GM10847 (cell line): ENCODE data around the gene DNASE1L3.

Source experiments
- POLR2A ChIP-seq: IDR thresholded peaks from 2 replicates; pipeline ENCODE4 v1.6.1; 2011; ENCODE audit not compliant: insufficient read length; ENCODE audit errors: extremely low read depth

The DNASE1L3 gene, protein sequence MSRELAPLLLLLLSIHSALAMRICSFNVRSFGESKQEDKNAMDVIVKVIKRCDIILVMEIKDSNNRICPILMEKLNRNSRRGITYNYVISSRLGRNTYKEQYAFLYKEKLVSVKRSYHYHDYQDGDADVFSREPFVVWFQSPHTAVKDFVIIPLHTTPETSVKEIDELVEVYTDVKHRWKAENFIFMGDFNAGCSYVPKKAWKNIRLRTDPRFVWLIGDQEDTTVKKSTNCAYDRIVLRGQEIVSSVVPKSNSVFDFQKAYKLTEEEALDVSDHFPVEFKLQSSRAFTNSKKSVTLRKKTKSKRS

GRCh38 chr3:58210761-58211460 lies at the start of gene DNASE1L3:
Gene DNASE1L3 (minus strand): TSS chr3:58210972. CDS start chr3:58210906, 66 bp downstream.
- no peak for TF ChIP-seq POLR2A

- TF ChIP-seq POLR2A = no peak
Observed at GRCh38 chr3:58260261-58260731, 49.5 kb upstream of the DNASE1L3 start.

GRCh38 chr3:58258392-58259055 lies 47.8 kb upstream of the DNASE1L3 start:
- TF ChIP-seq POLR2A = no peak

DNA sequence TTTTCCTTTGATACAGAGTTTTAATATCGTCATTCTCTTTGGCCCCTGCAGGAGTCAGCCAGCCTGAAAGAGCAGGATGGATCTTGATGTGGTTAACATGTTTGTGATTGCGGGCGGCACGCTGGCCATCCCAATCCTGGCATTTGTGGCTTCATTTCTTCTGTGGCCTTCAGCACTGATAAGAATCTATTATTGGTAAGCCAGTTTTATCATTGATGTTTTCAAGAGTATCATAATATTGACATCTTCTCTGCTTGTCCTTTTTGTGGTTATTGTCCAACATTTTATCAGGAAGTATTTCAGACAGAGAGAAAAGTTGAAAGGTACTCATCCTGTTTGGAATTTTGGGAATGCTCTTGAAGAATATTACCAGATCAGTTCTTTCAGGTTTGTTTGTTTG lies 45.7 kb upstream of the DNASE1L3 start:
- TF ChIP-seq POLR2A = no peak

DNA sequence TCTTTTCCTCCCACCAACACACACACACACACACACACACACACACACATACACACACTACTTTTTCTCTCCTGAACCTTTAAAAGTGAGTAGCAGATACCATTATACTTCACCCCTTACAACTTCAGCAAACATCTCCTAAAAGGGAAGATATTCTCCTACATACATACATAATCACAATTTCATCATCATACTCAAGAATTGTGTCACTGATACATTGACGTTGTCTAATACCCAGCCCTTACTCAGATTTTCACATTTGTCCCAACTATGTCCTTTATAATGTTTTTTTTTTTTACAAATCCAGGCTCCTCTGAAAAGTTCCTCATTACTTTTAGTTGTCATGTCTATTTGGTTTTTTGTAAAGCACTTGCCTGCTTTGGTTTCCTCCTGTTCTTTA lies 45.3 kb upstream of the DNASE1L3 start:
- no peak for TF ChIP-seq POLR2A

DNA sequence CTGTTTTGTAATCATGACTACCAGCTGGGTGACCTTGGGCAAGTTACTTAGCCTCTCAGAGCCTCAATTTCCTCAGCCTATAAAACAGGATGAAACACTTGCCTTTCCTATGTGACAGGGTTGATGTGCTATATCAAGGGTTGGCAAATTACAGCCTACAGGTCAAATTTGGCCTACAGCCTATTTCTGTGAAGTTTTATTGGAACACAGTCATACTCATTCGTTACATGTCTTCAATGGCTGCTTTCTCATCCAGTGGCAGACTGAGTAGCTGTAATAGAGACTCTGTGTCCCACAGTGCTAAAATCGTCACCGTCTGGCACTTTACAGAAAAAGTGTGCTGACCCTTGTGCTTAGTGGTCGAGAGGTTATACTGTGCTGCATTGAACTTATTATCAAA lies 43.4 kb upstream of the DNASE1L3 start:
- TF ChIP-seq POLR2A = no peak

DNA sequence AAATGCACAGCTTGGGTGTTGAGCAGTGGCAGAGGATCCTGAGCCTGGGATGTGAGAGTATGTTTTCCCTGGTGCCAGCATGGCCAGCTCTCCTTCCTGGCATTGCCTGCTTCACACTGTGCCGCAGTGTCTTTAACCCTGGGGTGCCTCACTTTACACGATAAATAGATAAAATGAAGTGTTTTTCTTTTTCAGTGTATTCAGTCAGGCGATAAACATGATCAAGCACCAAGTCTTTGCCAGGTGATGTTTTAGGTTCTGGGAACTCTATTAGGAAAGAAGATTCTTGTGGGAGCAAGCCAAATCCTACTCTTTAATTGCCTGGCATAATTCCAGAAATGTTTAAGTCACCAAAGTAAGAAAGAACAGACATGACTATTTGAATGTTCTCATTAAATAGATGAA lies 40.9 kb upstream of the DNASE1L3 start:
- no peak for TF ChIP-seq POLR2A

- TF ChIP-seq POLR2A = no peak
Observed at GRCh38 chr3:58250093-58250707, 39.4 kb upstream of the DNASE1L3 start.

DNA sequence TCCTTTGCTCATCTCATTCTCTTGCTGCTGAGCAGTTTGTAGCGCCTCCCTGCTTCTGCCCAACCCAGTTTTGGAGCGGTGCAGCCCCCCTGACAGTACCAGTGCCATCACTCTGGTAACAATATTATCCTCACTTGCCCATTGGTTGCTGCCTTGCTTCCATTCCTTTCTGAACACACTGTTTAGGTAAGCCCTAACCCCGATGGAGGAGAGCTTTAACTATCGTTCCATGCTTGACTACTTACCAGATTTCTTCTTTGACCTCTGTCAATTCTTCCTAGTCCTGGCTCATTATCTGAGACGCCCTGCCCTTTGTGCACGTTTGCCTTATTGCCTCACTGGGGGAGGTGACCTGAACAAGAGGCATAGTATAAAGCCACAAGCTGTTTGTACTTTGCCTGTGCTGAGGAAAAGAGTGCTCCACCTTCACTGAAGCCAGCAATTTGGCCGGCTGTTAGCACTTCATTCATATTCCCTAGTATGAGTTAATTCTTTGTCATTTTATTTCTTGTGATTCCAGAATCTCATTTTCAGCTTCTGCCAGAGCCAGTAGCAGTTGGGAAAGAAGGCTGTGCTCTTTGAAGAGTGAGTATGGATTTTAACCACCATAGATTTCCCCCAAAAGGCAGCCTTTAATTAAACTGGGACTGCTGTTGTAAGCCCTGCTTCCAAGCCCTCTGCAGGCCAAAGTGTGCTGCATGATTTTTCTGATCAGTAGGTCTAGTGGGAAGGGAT lies 38.8 kb upstream of the DNASE1L3 start:
- no peak for TF ChIP-seq POLR2A

DNA sequence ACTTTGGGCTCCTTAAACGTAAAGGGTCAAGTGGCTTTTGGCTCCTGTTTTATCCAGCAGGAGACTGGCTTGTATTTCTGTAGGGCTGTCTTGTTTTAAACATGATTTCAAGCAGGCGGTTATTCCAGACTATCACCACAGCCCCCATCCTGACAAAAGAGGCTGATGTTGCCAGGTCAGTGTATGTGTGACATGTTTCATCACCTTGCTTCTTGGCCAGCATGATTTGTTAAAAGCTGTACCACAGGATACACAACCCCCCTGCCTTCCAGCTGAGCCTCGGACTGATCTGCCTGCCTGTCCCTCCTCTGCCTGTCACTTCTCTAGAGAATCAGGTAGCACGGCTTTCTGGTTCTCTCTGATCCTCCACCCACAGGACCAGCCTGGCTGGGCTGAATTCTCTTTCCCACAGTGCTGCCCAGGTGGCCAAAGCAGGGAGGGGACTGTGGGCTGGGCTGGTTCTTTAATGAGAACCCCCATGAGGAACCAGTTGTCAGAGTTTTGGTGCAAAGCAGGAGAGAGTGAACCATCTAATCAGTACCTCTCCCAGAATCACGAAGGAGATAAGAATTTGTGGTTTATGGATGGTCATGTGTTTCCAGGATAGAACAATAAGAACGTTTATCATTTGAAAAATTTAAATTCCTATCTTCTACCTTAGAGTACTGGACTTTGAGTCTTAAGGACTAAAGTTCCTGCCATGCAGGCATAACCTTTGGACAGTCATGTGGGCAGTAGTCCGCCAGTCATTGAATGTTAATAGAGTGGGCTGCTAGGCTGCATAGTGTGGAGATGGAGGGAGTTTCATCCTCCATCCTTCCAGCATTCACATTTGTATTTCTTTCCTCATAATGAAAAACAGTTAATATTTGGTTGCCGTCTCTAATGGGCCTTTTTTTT lies 35.6 kb upstream of the DNASE1L3 start:
- no peak for TF ChIP-seq POLR2A

DNA sequence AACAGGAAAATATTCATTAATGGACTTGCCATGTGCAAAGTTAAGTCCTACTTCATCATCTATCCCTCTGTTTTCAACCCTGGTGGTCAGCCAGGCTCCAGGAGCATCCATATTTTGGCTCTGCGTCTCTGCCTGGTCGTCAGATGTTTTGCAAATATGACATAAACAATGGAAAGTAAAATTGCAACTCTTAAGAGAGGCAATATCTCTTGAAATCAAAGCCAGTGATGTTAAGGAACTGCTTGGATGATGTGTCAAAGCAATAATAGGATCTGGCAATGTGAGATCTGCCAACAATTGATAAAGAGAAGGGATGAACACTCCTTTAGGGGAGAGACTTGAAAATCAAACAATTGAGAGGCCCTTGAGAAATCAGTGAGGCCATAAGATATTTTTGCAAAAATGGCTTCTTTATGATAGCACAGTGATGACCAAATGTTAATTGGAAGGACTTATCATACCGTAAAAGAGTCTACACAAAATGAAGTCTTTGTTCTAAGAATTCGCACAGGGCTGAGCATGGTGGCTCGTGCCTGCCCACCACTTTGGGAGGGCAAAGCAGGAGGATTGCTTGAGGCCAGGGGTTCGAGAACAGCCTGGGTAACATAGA lies 33.3 kb upstream of the DNASE1L3 start:
- no peak for TF ChIP-seq POLR2A

DNA sequence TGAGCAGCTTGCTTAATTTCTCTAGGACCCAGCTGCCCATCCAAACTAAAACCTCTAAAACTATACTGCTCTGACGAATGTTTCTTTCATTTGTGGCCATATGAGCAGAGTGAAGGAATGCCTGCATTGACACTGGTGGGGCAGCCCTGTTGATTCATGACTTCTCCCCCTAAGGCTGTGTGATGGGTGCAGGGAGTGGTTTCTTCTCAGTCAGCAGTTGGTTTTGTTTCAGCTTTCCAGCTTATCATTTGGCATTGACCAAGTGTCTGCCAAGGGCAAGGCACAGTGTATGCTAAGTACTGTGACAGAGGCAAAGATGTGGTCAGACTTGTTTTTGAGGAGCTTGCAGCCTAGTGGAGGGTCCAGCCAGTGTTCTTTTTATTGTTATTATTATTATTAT lies 31.6 kb upstream of the DNASE1L3 start:
- TF ChIP-seq POLR2A = no peak

DNA sequence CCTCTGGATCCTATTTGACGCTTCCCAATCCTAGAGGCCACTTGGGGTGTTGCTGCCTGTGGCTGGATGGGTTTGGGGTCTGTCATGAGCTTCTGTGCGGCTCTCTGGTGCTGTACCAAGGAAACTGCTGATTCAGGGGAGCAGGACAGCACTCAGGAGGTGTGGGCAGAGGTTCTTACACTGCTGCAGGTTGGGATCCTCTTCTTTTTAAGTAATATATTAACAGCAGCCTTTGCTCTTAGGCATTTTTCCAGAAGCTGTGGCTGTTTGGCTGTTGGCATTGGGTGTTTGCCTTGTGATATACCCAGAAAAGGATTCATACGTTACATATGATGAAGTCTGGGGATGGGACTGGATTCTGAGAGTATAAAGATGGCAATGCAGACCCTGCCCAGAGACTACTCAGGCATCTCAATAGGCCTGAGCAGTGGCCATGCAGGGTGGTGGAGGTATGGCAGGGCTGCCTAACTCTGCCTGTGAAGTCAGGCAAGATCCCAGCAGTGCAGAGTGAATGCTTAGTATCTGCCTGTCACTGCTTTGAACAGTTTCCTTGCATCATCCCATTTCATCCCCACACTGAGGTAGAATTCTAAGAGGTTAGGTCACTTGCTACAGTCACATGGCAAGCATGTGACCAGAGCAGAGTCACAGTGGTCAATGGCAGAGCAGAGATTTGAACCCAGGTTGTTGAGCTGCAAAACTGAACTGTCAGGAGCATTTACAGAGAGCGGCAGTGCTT lies 30.7 kb upstream of the DNASE1L3 start:
- TF ChIP-seq POLR2A = no peak
